Fibroblast of pulmonary artery (primary cell): Measurements from ENCODE around the gene MAGI2.

Experiments used
- DNase-seq: peaks from one replicate; pipeline ENCODE4 v3.0.0-alpha.2; 2010; ENCODE audit warnings: low read depth
- H3K4me3 ChIP-seq: replicated peaks from 2 replicates; pipeline ENCODE4 v1.5.1; 2011; ENCODE audit warnings: low read depth, mild to moderate bottlenecking, control low read depth, low read length, moderate library complexity
- CTCF ChIP-seq: IDR thresholded peaks from 2 replicates; pipeline ENCODE4 v1.5.1; 2011; ENCODE audit warnings: mild to moderate bottlenecking, control low read depth, low read length, inconsistent platforms; ENCODE audit errors: missing control alignments

The MAGI2 gene

GRCh38 chr7:79462390-79462789 lies 8.9 kb upstream of the MAGI2 start:
- no peak for TF ChIP-seq CTCF
- H3K4me3 ChIP-seq, result no peak overlapping the region
- no peak for DNase-seq

GRCh38 chr7:79461660-79462059 lies 8.2 kb upstream of the MAGI2 start:
- DNase-seq, result peak; percentile 63
- H3K4me3 ChIP-seq, result no peak overlapping the region
- TF ChIP-seq CTCF, result no peak

- no peak for DNase-seq
- no peak for TF ChIP-seq CTCF
- H3K4me3 ChIP-seq, result no peak overlapping the region
Observed at GRCh38 chr7:79459381-79459780, 5.9 kb upstream of the MAGI2 start.

- no peak for DNase-seq
- H3K4me3 ChIP-seq, result no peak overlapping the region
- no peak for TF ChIP-seq CTCF
Observed at GRCh38 chr7:79458796-79459195, 5.3 kb upstream of the MAGI2 start.

GRCh38 chr7:79455173-79455790 lies 1.8 kb upstream of the MAGI2 start:
- DNase-seq, result no peak
- no peak for TF ChIP-seq CTCF
- peak overlapping the region; percentile 77 for H3K4me3 ChIP-seq

- peak; percentile 68 for DNase-seq
- H3K4me3 ChIP-seq, result peak overlapping the region; percentile 77
- TF ChIP-seq CTCF, result no peak
Observed at GRCh38 chr7:79454361-79454960, 994 bp upstream of the MAGI2 start.

- DNase-seq, result no peak
- peak overlapping the region; percentile 77 for H3K4me3 ChIP-seq
- no peak for TF ChIP-seq CTCF
Observed at GRCh38 chr7:79453266-79453557, 255 bp downstream of the MAGI2 start.
